ENCODE data around the gene MDGA2. TPM values are rescaled to one million over a fixed set of nuclear protein-coding genes. Genes with fewer than 3 reads are reported as not detected.

The MDGA2 gene
- 0.52 TPM for polyA plus RNA-seq (2013, experiment 1 of 2)
- polyA plus RNA-seq (2013, experiment 2 of 2): 0.46 TPM

DNA sequence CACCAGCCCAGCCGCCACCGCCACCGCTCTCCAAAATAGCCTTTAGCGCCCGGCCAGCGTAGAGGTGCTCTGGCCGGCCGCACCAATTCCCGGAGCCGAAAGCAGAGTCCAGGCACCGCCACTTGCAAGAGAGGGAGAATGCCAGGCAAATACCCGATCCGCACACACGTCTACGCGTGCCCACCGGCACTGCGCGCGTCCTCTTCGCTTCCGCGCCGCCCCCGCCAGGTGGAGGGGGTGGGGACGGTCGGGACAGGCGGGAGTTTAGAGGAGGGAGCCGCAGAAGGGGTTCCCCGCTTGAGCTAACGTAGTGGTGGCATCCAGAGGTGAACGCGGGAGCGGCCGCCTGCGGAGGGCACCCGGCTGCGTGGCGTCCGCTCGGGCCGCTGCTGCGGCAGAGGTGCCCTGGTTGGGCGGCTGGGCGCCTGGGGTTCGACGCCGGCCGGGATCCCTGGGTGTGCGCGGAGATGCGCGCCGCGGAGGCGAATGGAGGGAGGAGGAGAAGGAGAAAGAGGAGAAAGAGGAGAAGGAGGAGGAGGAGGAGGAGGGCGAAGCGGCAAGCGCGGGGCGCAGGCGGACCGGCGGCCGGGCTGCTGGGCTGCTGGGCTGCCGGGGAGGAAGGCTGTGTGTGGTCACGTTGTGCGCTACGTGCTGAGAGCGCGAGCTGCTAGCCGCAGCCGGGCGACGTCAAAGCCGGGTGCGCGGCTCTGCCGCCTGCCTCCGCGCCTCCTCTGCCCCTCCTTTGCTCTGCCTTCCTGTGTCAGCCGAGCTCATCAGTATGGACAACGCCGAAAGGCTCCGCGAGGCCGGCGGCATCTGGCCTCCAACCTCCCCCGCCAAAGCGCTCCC lies at the start of gene MDGA2:
Gene MDGA2 (minus strand): TSS at position 140 of the 849 bp plus-strand sequence.
- no peak within 1 kb of the TSS for H3K4ac ChIP-seq (ENCODE audit: low read length)
- peak within 1 kb of the TSS; percentile 98 for H2AFZ ChIP-seq (ENCODE audit: low read length)
- no CpG with 5 or more reads among the region's 90 CpGs for WGBS, 2 donors (ENCODE audit: extremely low coverage in 2 of 2, insufficient read length in 2 of 2, insufficient replicate concordance in 1 of 2)
- no peak within 1 kb of the TSS for H2AK5ac ChIP-seq (ENCODE audit: low read depth, low read length)
- H3K79me1 ChIP-seq (ENCODE audit: low read depth, low read length): no peaks in the 10 kb centered on the region
- H3K27ac ChIP-seq (replicated peaks; ENCODE audit: low read length): no peak within 1 kb of the TSS
- peak; percentile 56 for DNase-seq (ENCODE audit: low spot score)
- H3K9me3 ChIP-seq (replicated peaks in 1 of 2; ENCODE audit: control insufficient read depth in 2 of 2, insufficient read depth in 1 of 2, low read depth in 1 of 2, low read length in 2 of 2): no peaks in the 10 kb centered on the region
- peak within 1 kb of the TSS; percentile 71 for H3K14ac ChIP-seq (ENCODE audit: low read length)
- peak within 1 kb of the TSS; percentile 86 for H3K23ac ChIP-seq (ENCODE audit: low read depth, low read length, poor library complexity)
- H2BK12ac ChIP-seq (ENCODE audit: low read length): peak within 1 kb of the TSS; percentile 22
- peak within 1 kb of the TSS; percentile 94 for H3K18ac ChIP-seq (ENCODE audit: low read length)
- H2BK5ac ChIP-seq (ENCODE audit: low read length): peak within 1 kb of the TSS; percentile 5
- H3K4me2 ChIP-seq (ENCODE audit: insufficient read depth, low read length, poor library complexity, severe bottlenecking): peak within 1 kb of the TSS; percentile 99
- H2BK15ac ChIP-seq (ENCODE audit: low read length): peak within 1 kb of the TSS; percentile 85
- H3K4me1 ChIP-seq (ENCODE audit: control insufficient read depth in 2 of 2, insufficient read depth in 1 of 2, low read depth in 1 of 2, low read length in 2 of 2): peaks cover 0 to 16% of the 10 kb centered on the region in 2 donors
- peak within 1 kb of the TSS; percentile 96 for H3K9ac ChIP-seq (ENCODE audit: low read depth, low read length, poor library complexity)
- no peak within 1 kb of the TSS for H4K91ac ChIP-seq (ENCODE audit: low read depth, low read length, poor library complexity)
- peaks cover 0 to 27% (median 9%) of the 10 kb centered on the region in 3 experiments for H3K27me3 ChIP-seq (ENCODE audit: control insufficient read depth in 3 of 3, insufficient read depth in 3 of 3, low read depth in 1 of 3, low read length in 3 of 3)
- H2BK120ac ChIP-seq (ENCODE audit: low read depth, low read length): peak within 1 kb of the TSS; percentile 67
- H3K36me3 ChIP-seq (replicated peaks in 1 of 2; ENCODE audit: control insufficient read depth in 2 of 2, insufficient read depth in 2 of 2, low read length in 2 of 2): no peaks in the 10 kb centered on the region
- no peak within 1 kb of the TSS for H4K8ac ChIP-seq (ENCODE audit: low read depth, low read length)
- peak within 1 kb of the TSS; percentile 65 to 86 for H3K4me3 ChIP-seq (ENCODE audit: low read length in 2 of 2)

GRCh38 chr14:47722929-47723693 lies 47.7 kb upstream of the MDGA2 start:
- no peak overlapping the region for H3K4me2 ChIP-seq (ENCODE audit: insufficient read depth, low read length, poor library complexity, severe bottlenecking)
- H2BK12ac ChIP-seq (ENCODE audit: low read length): no peak overlapping the region
- no peak overlapping the region for H2AFZ ChIP-seq (ENCODE audit: low read length)
- H2BK15ac ChIP-seq (ENCODE audit: low read length): no peak overlapping the region
- no peak overlapping the region for H3K4me3 ChIP-seq (ENCODE audit: low read length in 2 of 2)
- no peak overlapping the region for H3K27ac ChIP-seq (replicated peaks; ENCODE audit: low read length)
- no peak overlapping the region for H4K91ac ChIP-seq (ENCODE audit: low read depth, low read length, poor library complexity)
- no peaks in the 10 kb centered on the region for H3K36me3 ChIP-seq (replicated peaks in 1 of 2; ENCODE audit: control insufficient read depth in 2 of 2, insufficient read depth in 2 of 2, low read length in 2 of 2)
- H3K9ac ChIP-seq (ENCODE audit: low read depth, low read length, poor library complexity): no peak overlapping the region
- no peaks in the 10 kb centered on the region for H3K4me1 ChIP-seq (ENCODE audit: control insufficient read depth in 2 of 2, insufficient read depth in 1 of 2, low read depth in 1 of 2, low read length in 2 of 2)
- no CpG with 5 or more reads among the region's 2 CpGs for WGBS, 2 donors (ENCODE audit: extremely low coverage in 2 of 2, insufficient read length in 2 of 2, insufficient replicate concordance in 1 of 2)
- H4K8ac ChIP-seq (ENCODE audit: low read depth, low read length): no peak overlapping the region
- H3K23ac ChIP-seq (ENCODE audit: low read depth, low read length, poor library complexity): no peak overlapping the region
- H3K79me1 ChIP-seq (ENCODE audit: low read depth, low read length): no peaks in the 10 kb centered on the region
- H3K9me3 ChIP-seq (replicated peaks in 1 of 2; ENCODE audit: control insufficient read depth in 2 of 2, insufficient read depth in 1 of 2, low read depth in 1 of 2, low read length in 2 of 2): no peaks in the 10 kb centered on the region
- no peak overlapping the region for H3K4ac ChIP-seq (ENCODE audit: low read length)
- H2BK120ac ChIP-seq (ENCODE audit: low read depth, low read length): no peak overlapping the region
- DNase-seq (ENCODE audit: low spot score): no peak
- no peak overlapping the region for H3K14ac ChIP-seq (ENCODE audit: low read length)
- no peaks in the 10 kb centered on the region for H3K27me3 ChIP-seq (ENCODE audit: control insufficient read depth in 3 of 3, insufficient read depth in 3 of 3, low read depth in 1 of 3, low read length in 3 of 3)
- H2AK5ac ChIP-seq (ENCODE audit: low read depth, low read length): no peak overlapping the region
- H3K18ac ChIP-seq (ENCODE audit: low read length): no peak overlapping the region
- no peak overlapping the region for H2BK5ac ChIP-seq (ENCODE audit: low read length)

DNA sequence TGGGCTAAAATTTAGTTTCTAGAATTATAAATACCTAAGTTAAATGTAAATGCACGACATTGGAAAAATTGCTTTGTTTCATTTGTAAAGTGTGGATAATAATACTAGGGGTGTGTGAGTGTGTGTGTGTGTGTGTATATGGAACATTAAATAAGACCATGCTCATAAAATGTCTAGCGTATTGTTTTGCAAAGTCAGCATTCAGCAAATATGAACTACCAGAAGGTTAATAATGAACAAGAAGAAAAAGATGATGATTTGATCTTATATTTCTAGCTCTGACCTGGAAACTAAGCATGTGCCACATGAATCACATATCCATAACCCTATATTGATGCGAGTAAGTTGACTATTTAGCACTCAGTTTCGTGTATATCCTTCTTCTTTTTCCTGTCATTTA lies 44.9 kb upstream of the MDGA2 start:
- WGBS, 2 donors (ENCODE audit: extremely low coverage in 2 of 2, insufficient read length in 2 of 2, insufficient replicate concordance in 1 of 2): no CpG with 5 or more reads among the region's 4 CpGs
- H3K79me1 ChIP-seq (ENCODE audit: low read depth, low read length): no peaks in the 10 kb centered on the region
- no peak overlapping the region for H2BK5ac ChIP-seq (ENCODE audit: low read length)
- no peaks in the 10 kb centered on the region for H3K27me3 ChIP-seq (ENCODE audit: control insufficient read depth in 3 of 3, insufficient read depth in 3 of 3, low read depth in 1 of 3, low read length in 3 of 3)
- H2BK120ac ChIP-seq (ENCODE audit: low read depth, low read length): no peak overlapping the region
- H4K8ac ChIP-seq (ENCODE audit: low read depth, low read length): no peak overlapping the region
- H2BK15ac ChIP-seq (ENCODE audit: low read length): no peak overlapping the region
- no peak overlapping the region for H3K18ac ChIP-seq (ENCODE audit: low read length)
- no peak for DNase-seq (ENCODE audit: low spot score)
- no peak overlapping the region for H3K9ac ChIP-seq (ENCODE audit: low read depth, low read length, poor library complexity)
- H3K14ac ChIP-seq (ENCODE audit: low read length): no peak overlapping the region
- H3K36me3 ChIP-seq (replicated peaks in 1 of 2; ENCODE audit: control insufficient read depth in 2 of 2, insufficient read depth in 2 of 2, low read length in 2 of 2): no peaks in the 10 kb centered on the region
- H3K4me3 ChIP-seq (ENCODE audit: low read length in 2 of 2): no peak overlapping the region
- no peak overlapping the region for H3K23ac ChIP-seq (ENCODE audit: low read depth, low read length, poor library complexity)
- H3K4ac ChIP-seq (ENCODE audit: low read length): no peak overlapping the region
- no peak overlapping the region for H3K27ac ChIP-seq (replicated peaks; ENCODE audit: low read length)
- H3K4me1 ChIP-seq (ENCODE audit: control insufficient read depth in 2 of 2, insufficient read depth in 1 of 2, low read depth in 1 of 2, low read length in 2 of 2): no peaks in the 10 kb centered on the region
- no peak overlapping the region for H2AFZ ChIP-seq (ENCODE audit: low read length)
- H2AK5ac ChIP-seq (ENCODE audit: low read depth, low read length): no peak overlapping the region
- no peaks in the 10 kb centered on the region for H3K9me3 ChIP-seq (replicated peaks in 1 of 2; ENCODE audit: control insufficient read depth in 2 of 2, insufficient read depth in 1 of 2, low read depth in 1 of 2, low read length in 2 of 2)
- no peak overlapping the region for H3K4me2 ChIP-seq (ENCODE audit: insufficient read depth, low read length, poor library complexity, severe bottlenecking)
- H2BK12ac ChIP-seq (ENCODE audit: low read length): no peak overlapping the region
- no peak overlapping the region for H4K91ac ChIP-seq (ENCODE audit: low read depth, low read length, poor library complexity)

DNA sequence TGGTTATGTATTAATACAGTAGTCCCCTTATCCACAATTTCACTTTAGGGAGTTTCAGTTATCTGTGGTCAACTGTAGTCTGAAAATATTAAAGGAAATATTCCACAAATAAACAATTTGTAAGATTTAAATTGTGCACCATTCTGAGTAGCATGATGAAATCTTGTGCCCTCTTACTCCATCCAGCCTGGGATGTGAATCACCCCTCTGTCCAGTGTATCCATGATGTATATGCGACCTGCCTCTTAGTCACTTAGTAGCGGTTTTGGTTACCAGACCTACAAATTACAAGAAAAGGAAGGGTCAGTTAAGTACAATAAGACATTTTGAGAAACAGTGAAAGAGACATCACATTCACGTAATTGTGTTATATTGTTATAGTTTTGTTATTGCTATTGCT lies 39.9 kb upstream of the MDGA2 start:
- H2AK5ac ChIP-seq (ENCODE audit: low read depth, low read length): no peak overlapping the region
- H3K79me1 ChIP-seq (ENCODE audit: low read depth, low read length): no peaks in the 10 kb centered on the region
- H3K23ac ChIP-seq (ENCODE audit: low read depth, low read length, poor library complexity): no peak overlapping the region
- no peak overlapping the region for H2AFZ ChIP-seq (ENCODE audit: low read length)
- no peak overlapping the region for H3K4ac ChIP-seq (ENCODE audit: low read length)
- no peak overlapping the region for H3K14ac ChIP-seq (ENCODE audit: low read length)
- H4K91ac ChIP-seq (ENCODE audit: low read depth, low read length, poor library complexity): no peak overlapping the region
- no peak overlapping the region for H2BK15ac ChIP-seq (ENCODE audit: low read length)
- no CpG with 5 or more reads among the region's 3 CpGs for WGBS, 2 donors (ENCODE audit: extremely low coverage in 2 of 2, insufficient read length in 2 of 2, insufficient replicate concordance in 1 of 2)
- no peak for DNase-seq (ENCODE audit: low spot score)
- H3K36me3 ChIP-seq (replicated peaks in 1 of 2; ENCODE audit: control insufficient read depth in 2 of 2, insufficient read depth in 2 of 2, low read length in 2 of 2): no peaks in the 10 kb centered on the region
- H3K18ac ChIP-seq (ENCODE audit: low read length): no peak overlapping the region
- no peak overlapping the region for H2BK12ac ChIP-seq (ENCODE audit: low read length)
- no peak overlapping the region for H4K8ac ChIP-seq (ENCODE audit: low read depth, low read length)
- H3K27me3 ChIP-seq (ENCODE audit: control insufficient read depth in 3 of 3, insufficient read depth in 3 of 3, low read depth in 1 of 3, low read length in 3 of 3): no peaks in the 10 kb centered on the region
- H3K4me3 ChIP-seq (ENCODE audit: low read length in 2 of 2): no peak overlapping the region
- H3K4me1 ChIP-seq (ENCODE audit: control insufficient read depth in 2 of 2, insufficient read depth in 1 of 2, low read depth in 1 of 2, low read length in 2 of 2): no peaks in the 10 kb centered on the region
- no peak overlapping the region for H3K9ac ChIP-seq (ENCODE audit: low read depth, low read length, poor library complexity)
- H3K4me2 ChIP-seq (ENCODE audit: insufficient read depth, low read length, poor library complexity, severe bottlenecking): no peak overlapping the region
- no peak overlapping the region for H2BK5ac ChIP-seq (ENCODE audit: low read length)
- no peaks in the 10 kb centered on the region for H3K9me3 ChIP-seq (replicated peaks in 1 of 2; ENCODE audit: control insufficient read depth in 2 of 2, insufficient read depth in 1 of 2, low read depth in 1 of 2, low read length in 2 of 2)
- H2BK120ac ChIP-seq (ENCODE audit: low read depth, low read length): no peak overlapping the region
- no peak overlapping the region for H3K27ac ChIP-seq (replicated peaks; ENCODE audit: low read length)

All from neuronal stem cell (in vitro differentiated cells).